K562 (cell line): ENCODE data around the gene SH3GL3.

Experiments used
- CCAR2 ChIP-seq: fragments of 200-400 bp; formaldehyde crosslinking; IDR thresholded peaks from 2 replicates; pipeline ENCODE4 v1.6.1; 2017; ENCODE audit warnings: mild to moderate bottlenecking, low read depth, low read length
- DNMT1 ChIP-seq: fragments of 450-650 bp; IDR thresholded peaks from 2 replicates; pipeline ENCODE4 v1.6.1; 2016; ENCODE audit warnings: antibody characterized with exemption, mild to moderate bottlenecking
- GABPA ChIP-seq: fragments of 200-800 bp; sonication (Bioruptor generic); conservative IDR thresholded peaks from 2 replicates; pipeline ENCODE4 v1.6.1; 2016; ENCODE audit warnings: low read depth, missing genetic modification characterization, missing compliant biosample characterization
- MAX ChIP-seq: sonication (generic); formaldehyde crosslinking; IDR thresholded peaks from 2 replicates; pipeline ENCODE4 v1.9.0; 2022; ENCODE audit warnings: mild to moderate bottlenecking, missing genetic modification reagents
- MLX ChIP-seq, 2 experiments: fragments of 450-650 bp in 1 of 2; sonication (generic) in 1 of 2; formaldehyde crosslinking; conservative IDR thresholded peaks; 2 replicates each; pipeline versions ENCODE4 v1.4.0 to v1.8.1; 2020 to 2022; ENCODE audit warnings: mild to moderate bottlenecking in 1 of 2, missing genetic modification reagents in 1 of 2
- NCOR1 ChIP-seq: fragments of 450-650 bp; IDR thresholded peaks from 2 replicates; pipeline ENCODE4 v1.6.1; 2016; ENCODE audit warnings: mild to moderate bottlenecking, moderate library complexity
- POLR2A ChIP-seq: fragments of 450-650 bp; conservative IDR thresholded peaks from 2 replicates; pipeline ENCODE4 v1.6.1; 2016
- RHOXF2B ChIP-seq: fragments of 250-450 bp; sonication (Bioruptor Pico); conservative IDR thresholded peaks from 2 replicates; pipeline ENCODE4 v1.5.1; 2021
- SFPQ ChIP-seq: fragments of 200-400 bp; formaldehyde crosslinking; IDR thresholded peaks from 2 replicates; pipeline ENCODE4 v1.6.1; 2017; ENCODE audit warnings: mild to moderate bottlenecking, low read depth, low read length, moderate library complexity
- TAF1 ChIP-seq: IDR thresholded peaks from 2 replicates; pipeline ENCODE4 v1.6.1; 2011; ENCODE audit warnings: mild to moderate bottlenecking, low read length, moderate library complexity; ENCODE audit not compliant: insufficient read depth, control insufficient read depth, severe bottlenecking; ENCODE audit errors: extremely low read depth
- ZBTB11 ChIP-seq, 3 experiments: fragments of 200-800 bp in 1 of 3; fragments of 250-450 bp in 1 of 3; fragments of 450-650 bp in 1 of 3; sonication (Bioruptor Pico) in 1 of 3; sonication (Bioruptor generic) in 1 of 3; formaldehyde crosslinking in 1 of 3; IDR thresholded peaks; 2 replicates each; pipeline versions ENCODE4 v1.6.1 to v1.8.0; 2016 to 2022; ENCODE audit warnings: mild to moderate bottlenecking in 2 of 3, missing genetic modification characterization in 2 of 3, missing compliant biosample characterization in 1 of 3, moderate library complexity in 1 of 3
- ZBTB8A ChIP-seq: fragments of 450-650 bp; IDR thresholded peaks from 2 replicates; pipeline ENCODE4 v1.6.1; 2018; ENCODE audit warnings: mild to moderate bottlenecking, moderate library complexity; ENCODE audit not compliant: partially characterized antibody

- no peak for TF ChIP-seq NCOR1
- no peak for TF ChIP-seq MLX (CRISPR knock-in tag; conservative IDR thresholded peaks at IDR 0.05)
- no peak for TF ChIP-seq GABPA (tag)
- TF ChIP-seq POLR2A = no peak
- TF ChIP-seq RHOXF2B = no peak
- TF ChIP-seq ZBTB11 (CRISPR knock-in tag; IDR thresholded peaks at IDR 0.05) = no peak
- no peak for TF ChIP-seq ZBTB8A
- no peak for TF ChIP-seq SFPQ
- TF ChIP-seq TAF1 = no peak
- no peak for TF ChIP-seq MAX (CRISPR knock-in tag)
- TF ChIP-seq DNMT1 = no peak
- TF ChIP-seq CCAR2 = no peak
Observed at GRCh38 chr15:83595191-83595590, 148.1 kb downstream of the SH3GL3 start.
